ENCODE results near the gene GALNT10. TPM values are rescaled to one million over a fixed set of nuclear protein-coding genes. Genes with fewer than 3 reads are reported as not detected.

GALNT10 gene
- total and polyA plus RNA-seq, 10 of the 15 experiments (the other 5 are each of a cell fraction or from before 2014, with no cell fraction given), result 3.9 to 35.4 (median 15.5) TPM

GRCh38 chr5:154302161-154302560, 111.6 kb downstream of the GALNT10 start:
- TF ChIP-seq CHD1 (IDR thresholded peaks at IDR 0.05; ENCODE audit: low read depth, low read length) (no peak), BRCA1 (IDR thresholded peaks at IDR 0.05; ENCODE audit: low read depth, low read length) (no peak), NR2C1 (IDR thresholded peaks at IDR 0.05) (no peak), POLR2A (IDR thresholded peaks at IDR 0.05; ENCODE audit: low read depth, low read length) (no peak), ETV6 (conservative IDR thresholded peaks at IDR 0.05 in 1 of 2, IDR thresholded peaks at IDR 0.05 in 1 of 2; ENCODE audit: borderline replicate concordance in 1 of 2, low read depth in 1 of 2) (no peak), ZZZ3 (IDR thresholded peaks at IDR 0.05; ENCODE audit: control insufficient read depth, insufficient read length, low read depth) (no peak), MXI1 (IDR thresholded peaks at IDR 0.05; ENCODE audit: low read depth, low read length) (no peak), TARDBP (IDR thresholded peaks at IDR 0.05; ENCODE audit: borderline replicate concordance) (no peak), RELA (IDR thresholded peaks at IDR 0.05; ENCODE audit: borderline replicate concordance, partially characterized antibody) (no peak), MEF2A (IDR thresholded peaks at IDR 0.05; ENCODE audit: insufficient read depth, low read depth, low read length) (no peak), SREBF1 (IDR thresholded peaks at IDR 0.05; ENCODE audit: low read length) (no peak), SUPT20H (IDR thresholded peaks at IDR 0.05; ENCODE audit: borderline replicate concordance, control insufficient read depth, low read depth, low read length) (no peak), PBX3 (IDR thresholded peaks at IDR 0.05; ENCODE audit: insufficient replicate concordance, low read depth, low read length) (no peak), E2F8 (IDR thresholded peaks at IDR 0.05; ENCODE audit: low read depth, partially characterized antibody) (no peak), IKZF1 (conservative IDR thresholded peaks at IDR 0.05) (no peak), CBFB (IDR thresholded peaks at IDR 0.05; ENCODE audit: low read depth) (no peak), NR2C2 (IDR thresholded peaks at IDR 0.05; ENCODE audit: borderline replicate concordance, control insufficient read depth, insufficient read length, low read depth) (no peak)
- TF ChIP-seq, protein P1, sequence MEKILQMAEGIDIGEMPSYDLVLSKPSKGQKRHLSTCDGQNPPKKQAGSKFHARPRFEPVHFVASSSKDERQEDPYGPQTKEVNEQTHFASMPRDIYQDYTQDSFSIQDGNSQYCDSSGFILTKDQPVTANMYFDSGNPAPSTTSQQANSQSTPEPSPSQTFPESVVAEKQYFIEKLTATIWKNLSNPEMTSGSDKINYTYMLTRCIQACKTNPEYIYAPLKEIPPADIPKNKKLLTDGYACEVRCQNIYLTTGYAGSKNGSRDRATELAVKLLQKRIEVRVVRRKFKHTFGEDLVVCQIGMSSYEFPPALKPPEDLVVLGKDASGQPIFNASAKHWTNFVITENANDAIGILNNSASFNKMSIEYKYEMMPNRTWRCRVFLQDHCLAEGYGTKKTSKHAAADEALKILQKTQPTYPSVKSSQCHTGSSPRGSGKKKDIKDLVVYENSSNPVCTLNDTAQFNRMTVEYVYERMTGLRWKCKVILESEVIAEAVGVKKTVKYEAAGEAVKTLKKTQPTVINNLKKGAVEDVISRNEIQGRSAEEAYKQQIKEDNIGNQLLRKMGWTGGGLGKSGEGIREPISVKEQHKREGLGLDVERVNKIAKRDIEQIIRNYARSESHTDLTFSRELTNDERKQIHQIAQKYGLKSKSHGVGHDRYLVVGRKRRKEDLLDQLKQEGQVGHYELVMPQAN (conservative IDR thresholded peaks at IDR 0.05), result no peak
- Histone ChIP-seq H2AFZ (ENCODE audit: control insufficient read depth, low read depth, low read length) (no peak overlapping the region), H3K4me2 (ENCODE audit: control insufficient read depth, insufficient read depth) (no peak overlapping the region), H4K20me1 (ENCODE audit: control insufficient read depth, insufficient read depth) (no peaks in the 10 kb centered on the region), H3K4me3 (no peak overlapping the region), H3K79me2 (ENCODE audit: control insufficient read depth, insufficient read depth, low read length) (no peaks in the 10 kb centered on the region), H3K27me3 (replicated peaks in 1 of 2; ENCODE audit: control insufficient read depth in 2 of 2, insufficient read depth in 2 of 2, low read length in 1 of 2) (no peaks in the 10 kb centered on the region), H3K4me1 (ENCODE audit: control insufficient read depth, insufficient read depth, low read length) (no peaks in the 10 kb centered on the region), H3K9me3 (replicated peaks; ENCODE audit: control insufficient read depth, insufficient read depth, low read length) (peaks cover 3% of the 10 kb centered on the region; the same call in 2 of the 3 replicates), H3K9ac (ENCODE audit: control insufficient read depth, insufficient read depth, low read length) (no peak overlapping the region), H3K27ac (ENCODE audit: control insufficient read depth, insufficient read depth) (no peak overlapping the region), H3K36me3 (ENCODE audit: control insufficient read depth in 2 of 2, insufficient read depth in 2 of 2, low read length in 1 of 2) (peaks cover 6 to 19% of the 10 kb centered on the region in 2 experiments)
- no peak for FAIRE-seq
- no peak for ATAC-seq
- in situ Hi-C loops (cut with MboI) (no loop called here), intact Hi-C loops (cut with micrococcal nuclease; ENCODE audit: unreplicated experiment) (no loop called here)
- SMC1A ChIA-PET (ENCODE audit: uncharacterized antibody, unreplicated experiment), result interaction anchor here (1.7 kb wide), 1 partner anchor 14 kb away, joined by 4 read pairs; no protein-coding TSS in a partner anchor
- WGBS (ENCODE audit: insufficient coverage, insufficient replicate concordance, low lambda C conversion rate, missing lambda C conversion rate), result 93% methylated on average over 5 of the region's 5 CpGs
- POLR2A ChIA-PET, result no interaction called here
- DNase-seq (ENCODE audit: low read depth, low spot score), result no peak
- no TSS peak for BruUV-seq (replicated peaks)
- CTCF ChIA-PET, result interaction anchor here (1.2 kb wide), 1 partner anchor 11 kb away, joined by 4 read pairs; no protein-coding TSS in a partner anchor
- RAD21 ChIA-PET (ENCODE audit: unreplicated experiment), result no interaction called here
